Measurements from ENCODE around the gene SEMA5A.

SEMA5A gene

GRCh38 chr5:9537223-9538141 is 8.4 kb downstream of the SEMA5A start:
- H3K4me2 ChIP-seq (ENCODE audit: insufficient read depth, low read length, poor library complexity, severe bottlenecking): no peak overlapping the region
- no peak overlapping the region for H3K27ac ChIP-seq (replicated peaks; ENCODE audit: low read length)
- H3K36me3 ChIP-seq (replicated peaks in 1 of 2; ENCODE audit: control insufficient read depth in 2 of 2, insufficient read depth in 2 of 2, low read length in 2 of 2): peaks cover 0 to 1% of the 10 kb centered on the region in 2 donors
- H3K18ac ChIP-seq (ENCODE audit: low read length): no peak overlapping the region
- no peak overlapping the region for H3K4me3 ChIP-seq (ENCODE audit: low read length in 2 of 2)
- no peak overlapping the region for H2BK15ac ChIP-seq (ENCODE audit: low read length)
- H3K9ac ChIP-seq (ENCODE audit: low read depth, low read length, poor library complexity): no peak overlapping the region
- H3K27me3 ChIP-seq (ENCODE audit: control insufficient read depth in 3 of 3, insufficient read depth in 3 of 3, low read depth in 1 of 3, low read length in 3 of 3): no peaks in the 10 kb centered on the region
- no peak overlapping the region for H3K14ac ChIP-seq (ENCODE audit: low read length)
- H4K91ac ChIP-seq (ENCODE audit: low read depth, low read length, poor library complexity): no peak overlapping the region
- no peak overlapping the region for H2BK12ac ChIP-seq (ENCODE audit: low read length)
- peaks cover 2% of the 10 kb centered on the region for H3K79me1 ChIP-seq (ENCODE audit: low read depth, low read length)
- H2AFZ ChIP-seq (ENCODE audit: low read length): no peak overlapping the region
- H2BK120ac ChIP-seq (ENCODE audit: low read depth, low read length): no peak overlapping the region
- H3K23ac ChIP-seq (ENCODE audit: low read depth, low read length, poor library complexity): no peak overlapping the region
- no peak overlapping the region for H4K8ac ChIP-seq (ENCODE audit: low read depth, low read length)
- no peak for DNase-seq (ENCODE audit: low spot score)
- peaks cover 0 to 3% of the 10 kb centered on the region in 2 donors for H3K9me3 ChIP-seq (replicated peaks in 1 of 2; ENCODE audit: control insufficient read depth in 2 of 2, insufficient read depth in 1 of 2, low read depth in 1 of 2, low read length in 2 of 2)
- no peak overlapping the region for H3K4ac ChIP-seq (ENCODE audit: low read length)
- no CpG with 5 or more reads among the region's 2 CpGs for WGBS, 2 donors (ENCODE audit: extremely low coverage in 2 of 2, insufficient read length in 2 of 2, insufficient replicate concordance in 1 of 2)
- no peak overlapping the region for H2AK5ac ChIP-seq (ENCODE audit: low read depth, low read length)
- no peak overlapping the region for H2BK5ac ChIP-seq (ENCODE audit: low read length)
- peaks cover 7 to 12% of the 10 kb centered on the region in 2 donors for H3K4me1 ChIP-seq (ENCODE audit: control insufficient read depth in 2 of 2, insufficient read depth in 1 of 2, low read depth in 1 of 2, low read length in 2 of 2)

GRCh38 chr5:9536717-9537116 is 9.2 kb downstream of the SEMA5A start:
- H2AK5ac ChIP-seq (ENCODE audit: low read depth, low read length): no peak overlapping the region
- H3K4ac ChIP-seq (ENCODE audit: low read length): no peak overlapping the region
- H3K4me1 ChIP-seq (ENCODE audit: control insufficient read depth in 2 of 2, insufficient read depth in 1 of 2, low read depth in 1 of 2, low read length in 2 of 2): peaks cover 7 to 12% of the 10 kb centered on the region in 2 donors
- no peak overlapping the region for H3K23ac ChIP-seq (ENCODE audit: low read depth, low read length, poor library complexity)
- H3K14ac ChIP-seq (ENCODE audit: low read length): no peak overlapping the region
- no peak overlapping the region for H4K8ac ChIP-seq (ENCODE audit: low read depth, low read length)
- no peak overlapping the region for H3K4me2 ChIP-seq (ENCODE audit: insufficient read depth, low read length, poor library complexity, severe bottlenecking)
- H3K9ac ChIP-seq (ENCODE audit: low read depth, low read length, poor library complexity): no peak overlapping the region
- H3K36me3 ChIP-seq (replicated peaks in 1 of 2; ENCODE audit: control insufficient read depth in 2 of 2, insufficient read depth in 2 of 2, low read length in 2 of 2): peaks cover 0 to 1% of the 10 kb centered on the region in 2 donors
- no peak overlapping the region for H2BK5ac ChIP-seq (ENCODE audit: low read length)
- no peaks in the 10 kb centered on the region for H3K27me3 ChIP-seq (ENCODE audit: control insufficient read depth in 3 of 3, insufficient read depth in 3 of 3, low read depth in 1 of 3, low read length in 3 of 3)
- peaks cover 2% of the 10 kb centered on the region for H3K79me1 ChIP-seq (ENCODE audit: low read depth, low read length)
- H2BK12ac ChIP-seq (ENCODE audit: low read length): no peak overlapping the region
- no peak overlapping the region for H3K4me3 ChIP-seq (ENCODE audit: low read length in 2 of 2)
- no peak overlapping the region for H2BK120ac ChIP-seq (ENCODE audit: low read depth, low read length)
- H3K18ac ChIP-seq (ENCODE audit: low read length): no peak overlapping the region
- H3K9me3 ChIP-seq (replicated peaks in 1 of 2; ENCODE audit: control insufficient read depth in 2 of 2, insufficient read depth in 1 of 2, low read depth in 1 of 2, low read length in 2 of 2): peaks cover 0 to 3% of the 10 kb centered on the region in 2 donors
- no CpG with 5 or more reads among the region's 2 CpGs for WGBS, 2 donors (ENCODE audit: extremely low coverage in 2 of 2, insufficient read length in 2 of 2, insufficient replicate concordance in 1 of 2)
- H3K27ac ChIP-seq (replicated peaks; ENCODE audit: low read length): no peak overlapping the region
- H2AFZ ChIP-seq (ENCODE audit: low read length): no peak overlapping the region
- H2BK15ac ChIP-seq (ENCODE audit: low read length): no peak overlapping the region
- H4K91ac ChIP-seq (ENCODE audit: low read depth, low read length, poor library complexity): no peak overlapping the region
- DNase-seq (ENCODE audit: low spot score): no peak

- no peak overlapping the region for H2AFZ ChIP-seq (ENCODE audit: low read length)
- DNase-seq (ENCODE audit: low spot score): no peak
- no peak overlapping the region for H3K18ac ChIP-seq (ENCODE audit: low read length)
- no peak overlapping the region for H2AK5ac ChIP-seq (ENCODE audit: low read depth, low read length)
- H2BK120ac ChIP-seq (ENCODE audit: low read depth, low read length): no peak overlapping the region
- H3K36me3 ChIP-seq (replicated peaks in 1 of 2; ENCODE audit: control insufficient read depth in 2 of 2, insufficient read depth in 2 of 2, low read length in 2 of 2): peaks cover 0 to under 1% of the 10 kb centered on the region in 2 donors
- no peaks in the 10 kb centered on the region for H3K27me3 ChIP-seq (ENCODE audit: control insufficient read depth in 3 of 3, insufficient read depth in 3 of 3, low read depth in 1 of 3, low read length in 3 of 3)
- H3K9ac ChIP-seq (ENCODE audit: low read depth, low read length, poor library complexity): no peak overlapping the region
- H2BK12ac ChIP-seq (ENCODE audit: low read length): no peak overlapping the region
- no peak overlapping the region for H3K4me2 ChIP-seq (ENCODE audit: insufficient read depth, low read length, poor library complexity, severe bottlenecking)
- H3K4ac ChIP-seq (ENCODE audit: low read length): no peak overlapping the region
- H2BK5ac ChIP-seq (ENCODE audit: low read length): no peak overlapping the region
- H3K79me1 ChIP-seq (ENCODE audit: low read depth, low read length): peaks cover 5% of the 10 kb centered on the region
- H3K9me3 ChIP-seq (replicated peaks in 1 of 2; ENCODE audit: control insufficient read depth in 2 of 2, insufficient read depth in 1 of 2, low read depth in 1 of 2, low read length in 2 of 2): peaks cover 0 to 3% of the 10 kb centered on the region in 2 donors
- H3K27ac ChIP-seq (replicated peaks; ENCODE audit: low read length): peak overlapping the region; percentile 22
- no peak overlapping the region for H3K23ac ChIP-seq (ENCODE audit: low read depth, low read length, poor library complexity)
- WGBS, 2 donors (ENCODE audit: extremely low coverage in 2 of 2, insufficient read length in 2 of 2, insufficient replicate concordance in 1 of 2): no CpG with 5 or more reads among the region's 15 CpGs
- no peak overlapping the region for H2BK15ac ChIP-seq (ENCODE audit: low read length)
- no peak overlapping the region for H3K4me3 ChIP-seq (ENCODE audit: low read length in 2 of 2)
- H3K14ac ChIP-seq (ENCODE audit: low read length): no peak overlapping the region
- H4K8ac ChIP-seq (ENCODE audit: low read depth, low read length): no peak overlapping the region
- H4K91ac ChIP-seq (ENCODE audit: low read depth, low read length, poor library complexity): no peak overlapping the region
- peaks cover 6 to 10% of the 10 kb centered on the region in 2 donors for H3K4me1 ChIP-seq (ENCODE audit: control insufficient read depth in 2 of 2, insufficient read depth in 1 of 2, low read depth in 1 of 2, low read length in 2 of 2)
Observed at GRCh38 chr5:9534881-9535517, 10.9 kb downstream of the SEMA5A start.
